Ammon's horn (tissue), 1 donor: ENCODE results near the gene CAMK2N1.

Experiments used
- DNase-seq: peaks from one replicate; pipeline ENCODE4 v3.0.0-alpha.2; 2016; ENCODE audit warnings: low spot score

Gene CAMK2N1

GRCh38 chr1:20443703-20444586 lies 42.1 kb downstream of the CAMK2N1 start:
- no peak for DNase-seq

DNA sequence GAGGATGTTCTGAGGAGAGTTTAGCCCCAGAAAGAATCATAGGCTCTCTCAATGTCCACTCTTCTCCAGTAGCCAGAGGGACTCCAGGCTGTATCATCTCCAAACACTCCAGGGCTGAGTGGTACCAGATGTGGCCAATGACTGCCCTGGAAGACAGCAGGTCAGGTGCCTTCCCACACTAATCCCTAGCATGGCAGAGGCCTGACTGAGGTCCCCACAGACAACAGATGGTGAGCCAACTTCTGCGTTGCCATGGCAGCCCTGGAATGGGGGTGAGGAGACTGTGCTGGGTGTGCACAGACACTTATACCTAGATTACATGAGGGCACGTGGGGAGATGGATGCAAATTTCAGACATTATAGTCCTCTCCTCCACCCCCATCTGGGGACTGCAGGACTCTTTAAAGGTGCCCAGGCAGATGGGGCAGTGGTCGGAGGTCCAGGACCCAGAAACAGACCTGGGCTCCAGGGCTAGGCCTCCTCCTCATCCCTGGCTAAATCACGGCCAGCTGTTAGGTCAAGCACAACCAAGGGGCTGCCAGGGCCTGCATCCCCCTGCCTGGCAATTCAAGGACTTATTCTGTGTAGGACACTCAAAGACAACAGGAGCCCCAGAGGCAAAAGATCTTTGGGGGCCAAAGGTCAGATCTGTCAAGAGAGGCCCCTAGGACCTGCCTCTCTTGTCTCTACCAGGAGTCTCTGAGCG lies 42.9 kb downstream of the CAMK2N1 start:
- DNase-seq: no peak

GRCh38 chr1:20440785-20441200 lies 45.2 kb downstream of the CAMK2N1 start:
- DNase-seq: peak; percentile 88

GRCh38 chr1:20439282-20439681 lies 46.7 kb downstream of the CAMK2N1 start:
- DNase-seq: no peak

- DNase-seq: no peak
Measured at GRCh38 chr1:20437640-20438039, 48.4 kb downstream of the CAMK2N1 start.

DNA sequence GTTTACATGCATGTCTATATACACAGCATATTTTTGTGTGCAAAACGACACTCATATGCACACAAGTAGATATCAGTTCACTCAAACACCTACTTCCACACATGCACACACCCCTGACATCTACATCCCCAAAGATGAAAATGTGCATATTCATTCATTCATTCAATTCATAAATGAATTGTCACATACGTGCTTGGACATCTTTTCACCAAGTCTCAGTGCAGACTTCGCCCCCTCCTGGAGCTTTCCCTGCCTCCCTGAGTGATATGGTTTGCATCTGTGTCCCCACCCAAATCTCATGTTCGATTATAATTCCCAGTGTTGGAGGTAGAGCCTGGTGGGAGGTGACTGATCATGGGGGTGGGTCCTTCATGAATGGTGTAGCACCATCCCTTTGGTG lies 53.1 kb downstream of the CAMK2N1 start:
- DNase-seq: no peak
